KOPT-K1 (cell line): ENCODE measurements around the gene CEPT1.
A peak's percentile ranks its signal among the peaks of the same experiment; 100 is the strongest.

ENCODE experiments used
- H3K27ac ChIP-seq: fragments of 200-600 bp; sonication (generic); 2 replicates; pipeline ENCODE4 v1.5.1; 2016; ENCODE audit warnings: antibody characterized with exemption, mild to moderate bottlenecking, low read depth, low read length; ENCODE audit not compliant: poor library complexity, severe bottlenecking
- H3K36me3 ChIP-seq: fragments of 200-600 bp; sonication (generic); 2 replicates; pipeline ENCODE4 v1.5.1; 2017; ENCODE audit warnings: antibody characterized with exemption, mild to moderate bottlenecking, low read length, moderate library complexity; ENCODE audit not compliant: insufficient read depth
- H3K9me3 ChIP-seq: fragments of 200-600 bp; sonication (generic); 2 replicates; pipeline ENCODE4 v1.5.1; 2017; ENCODE audit warnings: antibody characterized with exemption, low read length, mild to moderate bottlenecking; ENCODE audit not compliant: insufficient read depth, poor library complexity, severe bottlenecking

CEPT1 gene

GRCh38 chr1:111164151-111164550, 24.1 kb downstream of the CEPT1 start:
- Histone ChIP-seq H3K36me3 (peaks cover 95% of the 10 kb centered on the region), H3K27ac (no peak overlapping the region), H3K9me3 (no peaks in the 10 kb centered on the region)

- H3K9me3 ChIP-seq: no peaks in the 10 kb centered on the region
- H3K27ac ChIP-seq: no peak overlapping the region
- peaks cover 91% of the 10 kb centered on the region for H3K36me3 ChIP-seq
Measured at GRCh38 chr1:111172463-111172862, 32.4 kb downstream of the CEPT1 start.

GRCh38 chr1:111174070-111174469, 34.0 kb downstream of the CEPT1 start:
- no peak overlapping the region for H3K27ac ChIP-seq
- no peaks in the 10 kb centered on the region for H3K9me3 ChIP-seq
- peaks cover 91% of the 10 kb centered on the region for H3K36me3 ChIP-seq

GRCh38 chr1:111175349-111175748, 35.3 kb downstream of the CEPT1 start:
- Histone ChIP-seq H3K36me3 (peaks cover 91% of the 10 kb centered on the region), H3K9me3 (no peaks in the 10 kb centered on the region), H3K27ac (no peak overlapping the region)

- no peaks in the 10 kb centered on the region for H3K9me3 ChIP-seq
- no peak overlapping the region for H3K27ac ChIP-seq
- peaks cover 89% of the 10 kb centered on the region for H3K36me3 ChIP-seq
Measured at GRCh38 chr1:111176678-111177077, 36.7 kb downstream of the CEPT1 start.

GRCh38 chr1:111179968-111180533, 40.0 kb downstream of the CEPT1 start:
- Histone ChIP-seq H3K36me3 (peaks cover 96% of the 10 kb centered on the region), H3K27ac (no peak overlapping the region), H3K9me3 (no peaks in the 10 kb centered on the region)

GRCh38 chr1:111182052-111182451, 42.0 kb downstream of the CEPT1 start:
- H3K9me3 ChIP-seq: no peaks in the 10 kb centered on the region
- H3K36me3 ChIP-seq: peaks cover 96% of the 10 kb centered on the region
- H3K27ac ChIP-seq: no peak overlapping the region

GRCh38 chr1:111183308-111184069, 43.5 kb downstream of the CEPT1 start:
- peaks cover 96% of the 10 kb centered on the region for H3K36me3 ChIP-seq
- no peaks in the 10 kb centered on the region for H3K9me3 ChIP-seq
- no peak overlapping the region for H3K27ac ChIP-seq

GRCh38 chr1:111184663-111185062, 44.6 kb downstream of the CEPT1 start:
- Histone ChIP-seq H3K9me3 (no peaks in the 10 kb centered on the region), H3K27ac (no peak overlapping the region), H3K36me3 (peaks cover 96% of the 10 kb centered on the region)

GRCh38 chr1:111190931-111191451, 51.0 kb downstream of the CEPT1 start:
- Histone ChIP-seq H3K9me3 (no peaks in the 10 kb centered on the region), H3K36me3 (peaks cover 100% of the 10 kb centered on the region), H3K27ac (no peak overlapping the region)

GRCh38 chr1:111191496-111191895, 51.5 kb downstream of the CEPT1 start:
- peaks cover 100% of the 10 kb centered on the region for H3K36me3 ChIP-seq
- H3K27ac ChIP-seq: peak overlapping the region; percentile 99
- no peaks in the 10 kb centered on the region for H3K9me3 ChIP-seq

- no peaks in the 10 kb centered on the region for H3K9me3 ChIP-seq
- H3K27ac ChIP-seq: peak overlapping the region; percentile 99
- peaks cover 100% of the 10 kb centered on the region for H3K36me3 ChIP-seq
Measured at GRCh38 chr1:111192074-111192473, 52.1 kb downstream of the CEPT1 start.

- Histone ChIP-seq H3K36me3 (peaks cover 100% of the 10 kb centered on the region), H3K9me3 (no peaks in the 10 kb centered on the region), H3K27ac (peak overlapping the region; percentile 99)
Measured at GRCh38 chr1:111192658-111193519, 52.9 kb downstream of the CEPT1 start.

GRCh38 chr1:111193712-111194480, 53.9 kb downstream of the CEPT1 start:
- H3K27ac ChIP-seq: peak overlapping the region; percentile 99
- peaks cover 100% of the 10 kb centered on the region for H3K36me3 ChIP-seq
- no peaks in the 10 kb centered on the region for H3K9me3 ChIP-seq
